ENCODE measurements around the gene FH.

FH gene

DNA sequence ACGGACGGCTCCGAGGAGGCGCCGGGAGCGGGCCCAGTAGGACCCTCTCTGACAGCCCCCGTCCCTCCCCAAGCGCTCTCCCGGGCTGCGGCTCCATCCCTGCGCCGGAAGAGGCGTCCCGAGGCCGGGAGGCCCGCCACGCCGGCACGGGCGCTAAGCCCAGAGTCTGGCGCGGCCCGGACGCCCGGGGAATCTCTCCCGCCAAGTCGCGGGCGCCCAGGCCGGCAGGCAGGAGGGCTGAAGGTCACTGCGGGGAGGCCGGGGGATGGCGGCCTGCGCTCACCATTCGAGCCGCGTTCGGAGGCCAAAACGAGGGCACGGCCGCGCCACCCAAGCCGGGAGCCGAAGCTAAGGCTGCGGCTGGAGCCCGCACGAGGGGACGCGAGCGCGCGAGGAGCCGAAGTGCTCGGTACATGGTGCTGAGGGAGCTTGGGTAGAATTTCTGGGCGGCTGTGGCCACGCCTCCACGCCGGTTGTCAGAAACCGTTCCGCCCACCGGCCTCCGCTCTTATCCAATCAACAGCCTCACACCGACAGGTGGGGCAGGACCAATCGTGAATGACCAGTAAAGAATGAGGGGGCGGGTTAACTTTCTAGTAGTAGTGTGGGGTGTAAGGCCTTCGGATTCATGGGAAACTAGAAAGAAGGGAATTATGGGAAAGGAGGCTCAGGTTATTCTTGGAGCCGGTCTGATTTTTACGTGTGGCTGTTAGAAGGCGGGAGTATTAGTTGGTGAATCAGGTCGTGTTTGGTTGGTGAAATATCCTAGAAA, at the start of gene FH:
TSS of gene FH (minus strand) at position 448 of the 772 bp plus-strand sequence. CDS start at position 415, 33 bp downstream.
- H3K4me1 Mint-ChIP-seq = peaks cover 2% of the 10 kb centered on the region
- DNase-seq (ENCODE audit: low spot score in 2 of 2) (peak; percentile 76 to 92), ATAC-seq (peak; percentile 98)
- H3K9me3 Mint-ChIP-seq = no peaks in the 10 kb centered on the region
- H3K4me3 Mint-ChIP-seq = no peak within 1 kb of the TSS
- H3K36me3 Mint-ChIP-seq = peaks cover 28% of the 10 kb centered on the region
- no peak within 1 kb of the TSS for H3K27ac Mint-ChIP-seq

DNA sequence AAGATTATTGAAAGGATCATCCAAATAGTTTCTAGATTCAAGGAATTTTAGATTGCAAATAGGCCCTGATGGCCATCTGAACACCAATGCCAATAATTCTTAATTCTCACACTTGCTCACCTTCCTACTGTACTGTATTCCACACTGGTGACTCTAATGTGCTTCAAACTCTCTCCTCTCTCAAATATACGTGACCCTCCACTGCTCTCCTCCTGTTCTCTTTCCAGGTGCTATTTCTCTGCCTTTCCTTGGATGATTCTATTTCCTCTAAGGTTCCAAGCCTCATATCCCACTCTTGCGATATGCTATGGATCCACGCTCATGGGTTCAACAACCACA, 41.3 kb upstream of the FH start:
- Mint-ChIP-seq H3K4me3 (no peak overlapping the region), H3K36me3 (no peaks in the 10 kb centered on the region), H3K4me1 (no peaks in the 10 kb centered on the region), H3K9me3 (no peaks in the 10 kb centered on the region), H3K27ac (no peak overlapping the region)
- ATAC-seq = no peak
- no peak for DNase-seq (ENCODE audit: low spot score in 2 of 2)

DNA sequence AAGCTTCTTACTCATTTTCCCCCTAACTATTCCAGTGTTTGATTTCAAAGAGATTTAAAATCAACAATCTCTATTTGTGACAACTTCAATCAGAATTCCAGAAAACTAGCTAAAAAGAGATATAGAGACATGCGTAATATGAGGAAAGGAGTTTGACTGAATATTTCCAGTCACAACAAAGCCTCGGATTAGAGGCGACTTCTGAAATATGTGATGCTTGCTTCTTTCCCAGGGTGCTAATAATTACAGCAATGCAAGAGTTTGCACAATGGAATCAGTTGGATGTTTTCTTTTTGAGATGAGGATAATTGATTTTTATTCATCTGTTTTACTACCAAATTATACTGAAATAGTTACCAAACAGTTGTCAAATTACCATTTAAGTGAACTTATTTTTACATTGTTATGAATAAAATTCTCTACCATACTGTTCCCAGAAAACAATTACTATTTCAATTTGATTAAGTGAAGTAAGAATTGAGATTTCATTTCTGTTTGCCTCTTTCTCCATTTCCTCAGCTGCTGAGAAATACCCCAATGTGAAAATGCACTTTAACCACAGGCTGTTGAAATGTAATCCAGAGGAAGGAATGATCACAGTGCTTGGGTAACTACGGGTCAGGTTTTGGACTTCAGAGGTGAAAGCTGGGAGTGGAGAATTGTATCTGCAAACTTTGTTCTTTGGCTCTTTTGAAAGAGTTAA, 40.7 kb upstream of the FH start:
- Mint-ChIP-seq H3K36me3 (no peaks in the 10 kb centered on the region), H3K9me3 (no peaks in the 10 kb centered on the region), H3K4me1 (no peaks in the 10 kb centered on the region), H3K4me3 (no peak overlapping the region), H3K27ac (no peak overlapping the region)
- no peak for ATAC-seq
- no peak for DNase-seq (ENCODE audit: low spot score in 2 of 2)

DNA sequence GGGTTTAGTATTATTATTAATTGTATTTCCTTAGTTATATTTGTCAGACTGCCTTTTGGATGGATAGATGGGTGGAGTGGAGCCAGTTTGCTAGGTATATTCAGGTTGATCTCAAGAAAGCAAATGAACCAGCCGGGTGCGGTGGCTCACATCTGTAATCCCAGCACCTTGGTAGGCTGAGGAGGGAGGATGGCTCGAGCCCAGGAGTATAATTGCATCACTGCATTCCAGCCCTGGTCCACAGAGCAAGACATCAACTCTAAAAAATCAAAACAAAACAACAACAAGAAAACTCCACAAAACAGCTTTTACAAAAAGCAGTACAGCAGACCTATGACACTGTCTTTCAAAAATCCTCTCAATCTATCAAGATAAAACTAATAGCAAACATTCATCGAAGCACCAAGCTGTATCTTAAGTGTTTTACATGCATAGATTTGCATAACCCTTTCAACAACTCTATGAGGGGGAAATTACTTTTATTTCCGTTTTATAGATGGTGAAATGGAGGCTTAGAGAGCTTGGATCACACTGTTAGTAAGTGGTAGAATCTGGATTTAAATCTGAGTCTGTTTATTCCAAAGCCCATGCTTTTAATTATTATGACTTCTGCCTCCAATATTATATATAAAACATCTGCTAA, 38.1 kb upstream of the FH start:
- ATAC-seq = no peak

DNA sequence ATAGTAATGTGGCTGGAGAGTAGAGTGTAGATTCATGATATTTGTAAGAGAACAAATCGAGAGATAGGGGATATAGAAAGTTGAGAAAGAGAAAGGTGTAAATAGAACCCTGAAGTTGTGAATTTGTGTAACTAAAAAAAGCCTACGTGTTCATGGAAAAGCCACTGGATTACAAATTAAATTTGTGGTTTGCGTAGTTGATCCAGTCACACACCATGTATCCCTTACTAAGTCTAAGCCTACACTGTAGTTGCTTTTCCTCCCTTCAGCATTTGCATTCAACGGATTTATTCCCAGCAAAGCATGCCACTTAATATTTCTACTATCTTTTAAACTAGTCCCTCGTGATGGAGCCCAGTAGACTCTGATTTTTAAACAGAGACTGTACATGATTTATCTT, 37.5 kb upstream of the FH start:
- Mint-ChIP-seq H3K9me3 (no peaks in the 10 kb centered on the region), H3K27ac (no peak overlapping the region), H3K4me1 (peaks cover 2% of the 10 kb centered on the region), H3K36me3 (no peaks in the 10 kb centered on the region), H3K4me3 (no peak overlapping the region)
- DNase-seq (ENCODE audit: low spot score in 2 of 2) = no peak
- ATAC-seq = no peak

More for the DNA sequence above, 38.1 kb upstream of the FH start:
- Mint-ChIP-seq H3K4me1 (no peaks in the 10 kb centered on the region), H3K4me3 (no peak overlapping the region), H3K27ac (no peak overlapping the region), H3K9me3 (no peaks in the 10 kb centered on the region), H3K36me3 (no peaks in the 10 kb centered on the region)
- DNase-seq (ENCODE audit: low spot score in 2 of 2) = no peak

DNA sequence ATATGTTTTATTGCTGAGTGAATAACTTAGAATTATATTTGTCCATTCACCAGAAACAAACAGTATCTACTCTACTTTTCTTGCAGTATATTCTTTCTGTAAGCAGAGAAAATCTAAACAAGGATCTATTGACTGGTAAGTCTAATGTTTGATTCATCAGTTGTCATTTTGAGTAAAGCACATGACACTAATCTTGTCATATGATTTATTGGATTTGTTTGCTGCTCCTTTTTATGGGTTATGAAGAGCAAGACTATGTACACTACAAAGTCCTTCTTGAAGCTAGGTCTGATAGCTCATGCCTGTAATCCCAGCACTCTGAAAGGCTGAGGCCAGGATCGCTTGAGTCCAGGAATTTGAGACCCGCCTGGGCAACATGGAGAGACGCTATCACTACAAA, 36.0 kb upstream of the FH start:
- DNase-seq (ENCODE audit: low spot score in 2 of 2) (no peak), ATAC-seq (no peak)
- Mint-ChIP-seq H3K27ac (no peak overlapping the region), H3K9me3 (no peaks in the 10 kb centered on the region), H3K4me3 (no peak overlapping the region), H3K4me1 (peaks cover 13% of the 10 kb centered on the region), H3K36me3 (no peaks in the 10 kb centered on the region)

DNA sequence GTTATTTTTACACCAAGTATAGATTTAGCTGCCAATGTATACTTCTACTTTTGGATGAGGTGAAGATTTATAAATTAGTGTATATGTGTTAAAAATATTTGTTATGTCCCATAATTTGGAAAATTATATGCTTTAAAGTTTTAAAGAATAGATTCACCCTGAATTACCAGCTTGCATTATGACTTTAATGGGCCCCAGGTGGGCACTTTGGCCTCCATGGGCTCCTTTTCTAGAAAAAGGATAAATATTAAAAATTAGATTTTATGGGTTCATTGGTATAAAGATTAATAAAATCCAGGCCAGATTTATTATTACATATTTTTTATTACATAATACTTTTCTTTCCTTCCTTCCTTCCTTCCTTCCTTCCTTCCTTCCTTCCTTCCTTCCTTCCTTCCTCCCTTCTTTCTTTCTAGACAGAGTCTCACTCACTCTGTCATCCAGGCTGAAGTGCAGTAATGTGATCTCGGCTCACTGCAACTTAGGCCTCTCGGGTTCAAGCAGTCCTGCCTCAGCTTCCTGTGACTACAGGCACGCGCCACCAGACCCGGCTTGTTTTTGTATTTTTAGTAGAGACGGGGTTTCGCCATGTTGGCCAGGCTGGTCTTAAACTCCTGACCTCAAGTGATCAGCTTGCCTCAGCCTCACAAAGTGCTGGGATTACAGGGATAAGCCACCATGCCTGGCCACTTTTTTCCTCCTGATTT, 34.5 kb upstream of the FH start:
- no peak for DNase-seq (ENCODE audit: low spot score in 2 of 2)
- Mint-ChIP-seq H3K27ac (no peak overlapping the region), H3K36me3 (no peaks in the 10 kb centered on the region), H3K9me3 (no peaks in the 10 kb centered on the region), H3K4me1 (peaks cover 13% of the 10 kb centered on the region), H3K4me3 (no peak overlapping the region)
- no peak for ATAC-seq

DNA sequence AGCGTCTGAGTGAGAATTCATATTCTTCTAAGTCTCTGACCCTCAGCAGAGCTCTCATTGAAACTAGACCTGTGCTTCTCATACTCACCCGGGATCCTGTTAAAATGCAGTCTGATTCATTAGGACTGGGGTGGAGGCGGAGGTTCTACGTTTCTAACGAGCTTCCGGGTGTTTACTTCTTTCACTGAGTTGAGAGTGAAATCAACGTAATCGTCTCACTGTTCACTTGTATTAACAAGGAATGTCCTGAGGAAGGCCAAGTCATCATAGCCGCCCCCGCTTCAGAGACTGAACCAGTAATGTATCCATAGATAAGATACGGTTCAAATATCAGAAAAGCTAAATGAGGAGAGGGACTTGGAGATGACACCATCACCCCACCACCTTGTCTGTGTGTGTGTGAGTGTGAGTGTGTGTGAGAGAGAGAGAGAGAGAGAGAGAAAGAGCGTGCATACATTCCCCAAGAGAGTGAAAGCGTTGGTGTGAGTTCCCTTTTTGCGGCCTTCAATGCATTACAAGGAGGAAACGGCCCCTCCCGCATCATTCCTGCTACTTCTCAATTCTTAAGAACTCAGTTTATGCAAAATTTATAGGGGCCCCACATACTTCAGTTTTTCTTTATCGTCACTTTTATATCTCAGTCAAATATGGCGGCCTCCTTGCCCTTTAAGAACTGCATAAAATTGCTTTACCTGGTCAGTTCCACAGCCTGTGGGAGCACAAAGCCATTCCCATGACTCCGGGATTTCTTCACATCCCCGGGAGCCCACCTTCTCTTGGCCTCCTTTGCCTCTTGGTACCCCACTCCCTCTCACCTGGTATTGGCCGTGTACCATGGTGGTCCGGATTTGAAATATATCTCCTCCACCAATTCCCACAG, 32.4 kb upstream of the FH start:
- ATAC-seq = peak; percentile 92
- Mint-ChIP-seq H3K36me3 (no peaks in the 10 kb centered on the region), H3K4me3 (peak overlapping the region; percentile 38), H3K9me3 (no peaks in the 10 kb centered on the region), H3K27ac (peak overlapping the region; percentile 75), H3K4me1 (peaks cover 13% of the 10 kb centered on the region)
- peak in 1 of 2 donors; percentile 53 for DNase-seq (ENCODE audit: low spot score in 2 of 2)

DNA sequence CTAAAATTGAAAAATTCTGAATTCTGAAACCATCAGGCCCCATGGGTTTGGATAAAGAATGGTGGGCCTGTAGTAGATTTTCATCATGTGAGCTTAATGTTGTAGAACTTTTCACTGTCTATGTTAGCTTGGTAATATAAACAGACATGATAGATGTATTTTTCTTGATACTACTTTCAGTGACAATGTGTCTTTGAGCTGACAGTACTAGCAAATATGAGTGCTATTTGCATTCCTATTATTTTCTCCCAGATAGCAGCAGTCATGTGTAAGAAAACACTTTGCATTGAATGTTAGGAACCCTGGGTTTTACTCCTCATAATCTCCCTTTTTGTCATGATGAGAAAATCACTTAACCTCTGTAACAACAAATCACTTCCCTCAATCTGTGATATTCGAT, 30.8 kb upstream of the FH start:
- ATAC-seq (no peak), DNase-seq (ENCODE audit: low spot score in 2 of 2) (no peak)
- Mint-ChIP-seq H3K4me1 (peaks cover 13% of the 10 kb centered on the region), H3K4me3 (no peak overlapping the region), H3K36me3 (no peaks in the 10 kb centered on the region), H3K27ac (no peak overlapping the region), H3K9me3 (no peaks in the 10 kb centered on the region)

DNA sequence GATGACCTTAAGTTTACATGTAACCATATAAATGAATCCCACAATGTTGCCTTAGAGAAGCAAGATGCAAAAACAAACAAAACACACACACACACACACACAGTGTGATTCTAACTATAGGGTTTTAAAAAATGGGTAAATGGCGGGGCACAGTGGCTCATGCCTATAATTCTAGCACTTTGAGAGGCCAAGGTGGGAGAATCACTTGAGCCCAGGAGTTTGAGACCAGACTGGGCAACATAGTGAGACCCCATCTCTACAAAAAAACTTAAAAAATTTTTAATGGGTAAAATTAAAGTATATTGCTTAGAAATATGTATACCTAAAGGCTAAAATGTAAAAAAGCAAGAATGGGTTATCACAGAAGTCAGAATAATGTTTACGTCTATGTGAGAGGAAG, 28.5 kb upstream of the FH start:
- H3K4me1 Mint-ChIP-seq = peaks cover 13% of the 10 kb centered on the region
- no peaks in the 10 kb centered on the region for H3K9me3 Mint-ChIP-seq
- H3K4me3 Mint-ChIP-seq = no peak overlapping the region
- H3K36me3 Mint-ChIP-seq = no peaks in the 10 kb centered on the region
- ATAC-seq (no peak), DNase-seq (ENCODE audit: low spot score in 2 of 2) (no peak)
- H3K27ac Mint-ChIP-seq = no peak overlapping the region

DNA sequence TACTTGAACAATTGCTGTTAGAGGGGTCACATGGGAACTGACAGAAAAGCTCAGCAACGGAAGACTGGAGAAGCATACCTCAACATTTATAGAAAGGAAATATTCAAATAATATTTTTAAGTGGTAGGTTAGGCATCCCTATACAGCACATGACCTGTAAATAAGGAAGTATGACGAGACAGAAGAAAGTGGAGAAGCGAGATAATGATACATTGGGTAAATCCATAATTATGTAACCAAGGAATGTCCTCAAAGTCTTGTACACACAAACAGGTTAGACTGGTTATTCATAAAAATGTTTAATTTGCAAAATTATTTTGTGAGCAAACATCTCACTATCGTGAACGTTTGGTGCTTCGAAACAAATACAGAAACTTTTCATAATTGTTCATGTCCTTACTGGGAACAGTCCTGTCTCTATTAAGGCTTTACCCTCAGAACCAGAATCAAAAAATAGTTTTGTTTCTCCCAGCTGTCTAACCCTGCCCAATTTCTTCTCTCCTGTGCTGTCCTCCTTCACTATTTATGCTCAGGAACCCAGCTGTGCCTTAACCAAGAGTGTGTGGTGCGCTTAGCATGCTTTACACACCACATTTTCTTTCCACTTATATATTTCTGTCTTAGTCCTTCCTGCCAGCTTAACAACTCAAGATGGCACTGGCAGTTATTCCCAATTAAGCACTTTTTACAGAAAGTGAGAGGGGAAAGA, 22.8 kb upstream of the FH start:
- no peak for ATAC-seq
- no peak overlapping the region for H3K4me3 Mint-ChIP-seq
- no peaks in the 10 kb centered on the region for H3K36me3 Mint-ChIP-seq
- H3K27ac Mint-ChIP-seq = no peak overlapping the region
- no peaks in the 10 kb centered on the region for H3K9me3 Mint-ChIP-seq
- no peaks in the 10 kb centered on the region for H3K4me1 Mint-ChIP-seq
- DNase-seq (ENCODE audit: low spot score in 2 of 2) = no peak

DNA sequence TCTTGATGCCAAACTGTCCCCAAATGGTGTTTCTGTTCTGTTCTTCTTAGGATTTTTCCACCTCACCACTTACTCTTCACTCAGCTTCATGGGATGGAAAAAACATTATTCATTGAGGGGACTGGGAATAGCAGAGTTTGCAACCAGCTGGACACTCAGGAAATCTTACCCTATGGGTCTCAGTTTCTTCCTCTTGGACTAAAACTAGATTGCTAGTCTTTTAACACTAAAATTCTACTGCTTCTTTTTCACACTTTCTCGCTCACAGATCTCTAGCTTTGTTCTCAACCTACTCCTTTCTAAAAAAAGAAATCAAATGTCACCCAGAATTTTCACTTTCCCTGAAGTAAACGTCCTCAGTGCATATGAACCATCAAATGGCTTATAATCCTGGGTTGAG, 17.4 kb upstream of the FH start:
- DNase-seq (ENCODE audit: low spot score in 2 of 2) (no peak), ATAC-seq (no peak)
- Mint-ChIP-seq H3K4me3 (no peak overlapping the region), H3K4me1 (no peaks in the 10 kb centered on the region), H3K27ac (no peak overlapping the region), H3K9me3 (no peaks in the 10 kb centered on the region), H3K36me3 (no peaks in the 10 kb centered on the region)

DNA sequence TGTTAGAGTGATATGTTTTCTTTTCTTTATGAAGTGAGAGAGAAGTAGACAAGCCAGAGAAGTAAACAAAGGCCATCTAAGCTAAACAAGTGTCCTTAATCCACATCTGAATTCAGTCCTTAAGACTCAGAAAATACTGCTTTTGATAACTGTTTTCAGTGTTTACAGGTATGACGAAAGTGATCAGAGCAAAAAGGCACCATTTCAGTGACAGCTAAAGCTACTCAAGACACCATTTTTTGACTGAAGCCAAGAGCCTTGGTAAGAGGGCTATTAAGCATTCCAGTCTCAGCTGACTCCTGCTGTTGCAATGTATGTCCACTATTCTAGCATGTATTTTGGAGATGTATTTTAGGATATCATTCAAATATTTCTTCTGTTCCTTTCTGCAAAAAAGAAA, 16.7 kb upstream of the FH start:
- ATAC-seq (no peak), DNase-seq (ENCODE audit: low spot score in 2 of 2) (no peak)
- H3K4me3 Mint-ChIP-seq = no peak overlapping the region
- no peaks in the 10 kb centered on the region for H3K36me3 Mint-ChIP-seq
- peaks cover 6% of the 10 kb centered on the region for H3K4me1 Mint-ChIP-seq
- H3K9me3 Mint-ChIP-seq = no peaks in the 10 kb centered on the region
- H3K27ac Mint-ChIP-seq = no peak overlapping the region

DNA sequence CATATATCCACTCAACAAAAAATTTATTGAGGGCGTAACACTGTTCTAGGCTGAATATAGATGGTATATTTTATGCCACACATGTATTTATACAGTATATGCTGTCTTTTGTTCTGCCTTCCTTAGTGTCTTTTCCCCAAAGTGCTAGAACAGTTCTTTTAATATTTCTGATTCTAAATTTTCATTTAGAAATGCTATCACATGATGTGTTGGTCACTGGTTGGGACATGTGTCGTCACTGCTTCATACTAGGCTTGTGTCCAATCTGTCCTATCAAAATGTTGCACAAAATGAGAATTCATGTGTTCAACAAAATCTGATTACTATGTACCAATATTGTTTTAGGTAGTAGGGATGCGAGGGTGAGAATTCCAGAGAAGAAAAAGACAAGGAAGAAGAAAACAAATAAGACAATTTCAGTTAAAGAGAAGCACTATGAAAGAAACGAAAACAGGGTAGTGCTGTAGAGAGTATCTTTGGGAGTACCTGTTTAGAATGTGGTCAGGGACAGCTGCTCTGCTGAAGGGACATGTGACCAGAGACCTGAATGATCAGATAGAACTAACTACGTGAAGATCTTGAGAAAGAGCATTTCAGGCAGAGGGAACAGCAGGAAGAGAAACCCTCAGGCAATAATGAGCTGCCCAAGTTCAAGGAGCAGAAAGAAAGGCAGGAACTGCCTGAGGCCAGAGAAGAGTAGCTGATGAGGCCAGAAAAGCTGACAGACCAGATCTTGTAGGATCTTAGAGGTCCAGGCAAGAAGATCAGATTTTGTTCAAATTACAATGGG, 14.0 kb upstream of the FH start:
- ATAC-seq (no peak), DNase-seq (ENCODE audit: low spot score in 2 of 2) (no peak)
- Mint-ChIP-seq H3K4me3 (no peak overlapping the region), H3K27ac (no peak overlapping the region), H3K4me1 (peaks cover 8% of the 10 kb centered on the region), H3K36me3 (no peaks in the 10 kb centered on the region), H3K9me3 (no peaks in the 10 kb centered on the region)

Measured in stimulated activated effector memory CD8-positive, alpha-beta T cell treated with anti-CD3 and anti-CD28 coated beads, Interleukin-12 subunit alpha, Interleukin-12 subunit beta, amount 100 ng/mL, for 72 hours (primary cell).